ENCODE measurements around the gene ASB8.
A peak's percentile ranks its signal among the peaks of the same experiment; 100 is the strongest.
"Not testable (repeated sequence)": the region's sequence is repeated elsewhere in the genome, so short reads cannot be mapped to it uniquely, and the experiment has no call there.

Gene ASB8

DNA sequence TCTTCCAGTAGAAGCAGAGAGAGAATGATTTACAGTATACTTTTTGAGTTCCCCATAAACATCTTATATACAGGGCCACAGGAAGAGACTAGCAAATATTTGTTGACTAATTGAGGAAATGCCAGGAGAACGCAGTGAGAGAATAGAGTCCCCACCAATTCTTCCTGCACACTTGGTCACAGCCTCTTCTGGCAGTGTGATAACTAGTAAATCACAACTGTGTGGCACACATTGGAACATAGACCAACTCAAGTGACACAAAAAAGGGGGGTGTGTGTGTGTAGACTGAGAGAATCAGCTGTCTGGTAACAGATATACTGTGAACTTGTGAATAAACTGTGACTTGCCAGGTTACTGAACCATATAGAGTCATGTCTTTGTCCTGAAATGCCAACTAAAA is 27.9 kb downstream of the ASB8 start:
- Histone ChIP-seq H3K9ac (ENCODE audit: low read length) (no peak overlapping the region), H3K36me3 (ENCODE audit: insufficient read depth, low read length) (peaks cover 65% of the 10 kb centered on the region), H3K27me3 (ENCODE audit: control insufficient read depth in 1 of 2, insufficient read depth in 2 of 2, low read length in 2 of 2) (no peaks in the 10 kb centered on the region), H3K4me1 (ENCODE audit: insufficient read depth, low read length) (no peaks in the 10 kb centered on the region), H3K27ac (ENCODE audit: low read depth, low read length) (no peak overlapping the region), H3K9me3 (ENCODE audit: low read length) (no peaks in the 10 kb centered on the region), H3K4me3 (ENCODE audit: low read depth in 1 of 2, low read length in 2 of 2) (no peak overlapping the region)

- no peak overlapping the region for H3K4me3 ChIP-seq (ENCODE audit: low read depth in 1 of 2, low read length in 2 of 2)
- peaks cover 63% of the 10 kb centered on the region for H3K36me3 ChIP-seq (ENCODE audit: insufficient read depth, low read length)
- H3K27ac ChIP-seq (ENCODE audit: low read depth, low read length): no peak overlapping the region
- H3K9ac ChIP-seq (ENCODE audit: low read length): no peak overlapping the region
- no peaks in the 10 kb centered on the region for H3K4me1 ChIP-seq (ENCODE audit: insufficient read depth, low read length)
- H3K27me3 ChIP-seq (ENCODE audit: control insufficient read depth in 1 of 2, insufficient read depth in 2 of 2, low read length in 2 of 2): no peaks in the 10 kb centered on the region
- no peaks in the 10 kb centered on the region for H3K9me3 ChIP-seq (ENCODE audit: low read length)
Observed at GRCh38 chr12:48128800-48129199, 28.5 kb downstream of the ASB8 start.

GRCh38 chr12:48126953-48127630 is 30.2 kb downstream of the ASB8 start:
- H3K27ac ChIP-seq (ENCODE audit: low read depth, low read length): no peak overlapping the region
- no peaks in the 10 kb centered on the region for H3K9me3 ChIP-seq (ENCODE audit: low read length)

GRCh38 chr12:48125985-48126384 is 31.3 kb downstream of the ASB8 start:
- H3K36me3 ChIP-seq (ENCODE audit: insufficient read depth, low read length): peaks cover 48% of the 10 kb centered on the region
- no peaks in the 10 kb centered on the region for H3K27me3 ChIP-seq (ENCODE audit: control insufficient read depth in 1 of 2, insufficient read depth in 2 of 2, low read length in 2 of 2)
- H3K27ac ChIP-seq (ENCODE audit: low read depth, low read length): no peak overlapping the region
- H3K4me1 ChIP-seq (ENCODE audit: insufficient read depth, low read length): no peaks in the 10 kb centered on the region
- no peaks in the 10 kb centered on the region for H3K9me3 ChIP-seq (ENCODE audit: low read length)
- H3K9ac ChIP-seq (ENCODE audit: low read length): no peak overlapping the region
- no peak overlapping the region for H3K4me3 ChIP-seq (ENCODE audit: low read depth in 1 of 2, low read length in 2 of 2)

More at GRCh38 chr12:48126953-48127630, 30.2 kb downstream of the ASB8 start:
- H3K4me3 ChIP-seq (ENCODE audit: low read depth in 1 of 2, low read length in 2 of 2): no peak overlapping the region
- no peaks in the 10 kb centered on the region for H3K4me1 ChIP-seq (ENCODE audit: insufficient read depth, low read length)
- peaks cover 59% of the 10 kb centered on the region for H3K36me3 ChIP-seq (ENCODE audit: insufficient read depth, low read length)
- no peak overlapping the region for H3K9ac ChIP-seq (ENCODE audit: low read length)
- H3K27me3 ChIP-seq (ENCODE audit: control insufficient read depth in 1 of 2, insufficient read depth in 2 of 2, low read length in 2 of 2): no peaks in the 10 kb centered on the region

DNA sequence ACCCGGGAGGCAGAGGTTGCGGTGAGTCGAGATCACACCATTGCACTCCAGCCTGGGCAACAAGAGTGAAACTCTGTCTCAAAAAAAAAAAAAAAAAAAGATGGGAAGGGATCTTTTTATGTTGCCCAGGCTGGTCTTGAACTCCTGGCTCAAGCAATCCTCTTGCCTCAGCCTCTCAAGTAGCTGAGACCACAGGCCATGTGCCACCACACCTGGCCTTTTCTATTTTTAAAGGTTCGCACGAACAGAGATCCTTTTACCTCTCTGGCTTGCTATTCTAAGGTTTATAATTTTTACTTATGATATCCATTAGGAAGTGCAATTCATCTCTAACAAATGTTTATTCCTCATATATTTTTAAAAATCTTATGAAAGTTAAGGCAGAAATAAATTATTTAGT is 31.8 kb downstream of the ASB8 start:
- not testable (repeated sequence) for H3K4me3 ChIP-seq (ENCODE audit: low read depth in 1 of 2, low read length in 2 of 2); H3K4me1 ChIP-seq (ENCODE audit: insufficient read depth, low read length); H3K9ac ChIP-seq (ENCODE audit: low read length); H3K9me3 ChIP-seq (ENCODE audit: low read length); H3K27me3 ChIP-seq (ENCODE audit: control insufficient read depth in 1 of 2, insufficient read depth in 2 of 2, low read length in 2 of 2); H3K27ac ChIP-seq (ENCODE audit: low read depth, low read length)
- H3K36me3 ChIP-seq (ENCODE audit: insufficient read depth, low read length): peaks cover 44% of the 10 kb centered on the region

GRCh38 chr12:48123169-48123568 is 34.1 kb downstream of the ASB8 start:
- no peak overlapping the region for H3K4me3 ChIP-seq (ENCODE audit: low read depth in 1 of 2, low read length in 2 of 2)
- H3K36me3 ChIP-seq (ENCODE audit: insufficient read depth, low read length): peaks cover 35% of the 10 kb centered on the region
- no peak overlapping the region for H3K9ac ChIP-seq (ENCODE audit: low read length)
- H3K27me3 ChIP-seq (ENCODE audit: control insufficient read depth in 1 of 2, insufficient read depth in 2 of 2, low read length in 2 of 2): no peaks in the 10 kb centered on the region
- peaks cover 13% of the 10 kb centered on the region for H3K4me1 ChIP-seq (ENCODE audit: insufficient read depth, low read length)
- H3K27ac ChIP-seq (ENCODE audit: low read depth, low read length): no peak overlapping the region
- H3K9me3 ChIP-seq (ENCODE audit: low read length): no peaks in the 10 kb centered on the region

GRCh38 chr12:48122065-48122834 is 35.1 kb downstream of the ASB8 start:
- Histone ChIP-seq H3K27me3 (ENCODE audit: control insufficient read depth in 1 of 2, insufficient read depth in 2 of 2, low read length in 2 of 2) (no peaks in the 10 kb centered on the region), H3K27ac (ENCODE audit: low read depth, low read length) (no peak overlapping the region), H3K4me3 (ENCODE audit: low read depth in 1 of 2, low read length in 2 of 2) (no peak overlapping the region)

GRCh38 chr12:48121522-48121921 is 35.8 kb downstream of the ASB8 start:
- Histone ChIP-seq H3K4me1 (ENCODE audit: insufficient read depth, low read length) (peaks cover 13% of the 10 kb centered on the region), H3K4me3 (ENCODE audit: low read depth in 1 of 2, low read length in 2 of 2) (no peak overlapping the region), H3K9me3 (ENCODE audit: low read length) (no peaks in the 10 kb centered on the region), H3K9ac (ENCODE audit: low read length) (no peak overlapping the region), H3K27ac (ENCODE audit: low read depth, low read length) (no peak overlapping the region), H3K36me3 (ENCODE audit: insufficient read depth, low read length) (peaks cover 24% of the 10 kb centered on the region), H3K27me3 (ENCODE audit: control insufficient read depth in 1 of 2, insufficient read depth in 2 of 2, low read length in 2 of 2) (no peaks in the 10 kb centered on the region)

More at GRCh38 chr12:48122065-48122834, 35.1 kb downstream of the ASB8 start:
- Histone ChIP-seq H3K9me3 (ENCODE audit: low read length) (no peaks in the 10 kb centered on the region), H3K9ac (ENCODE audit: low read length) (no peak overlapping the region), H3K4me1 (ENCODE audit: insufficient read depth, low read length) (peaks cover 13% of the 10 kb centered on the region), H3K36me3 (ENCODE audit: insufficient read depth, low read length) (peaks cover 30% of the 10 kb centered on the region)

DNA sequence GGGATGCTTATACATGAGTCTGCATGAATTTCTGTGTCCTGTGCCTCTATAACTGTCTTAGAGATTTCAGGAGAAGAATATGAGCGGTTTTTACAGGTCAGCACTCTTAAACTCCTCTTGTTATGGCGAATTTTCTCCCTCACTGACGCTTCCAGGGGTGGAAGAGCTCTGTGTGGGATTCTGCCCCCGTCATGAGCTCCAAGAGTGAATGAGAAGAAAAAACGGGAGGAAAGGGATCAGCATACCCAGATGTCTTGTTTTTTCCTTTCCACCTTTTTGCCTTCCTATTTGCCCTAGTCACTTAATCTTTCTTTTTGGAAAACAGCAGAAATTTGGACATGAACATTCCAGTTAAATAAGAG is 37.5 kb downstream of the ASB8 start:
- peak overlapping the region; percentile 77 to 90 for H3K4me3 ChIP-seq (ENCODE audit: low read depth in 1 of 2, low read length in 2 of 2)
- peaks cover 21% of the 10 kb centered on the region for H3K36me3 ChIP-seq (ENCODE audit: insufficient read depth, low read length)
- no peak overlapping the region for H3K27ac ChIP-seq (ENCODE audit: low read depth, low read length)
- peak overlapping the region; percentile 53 for H3K9ac ChIP-seq (ENCODE audit: low read length)
- H3K27me3 ChIP-seq (ENCODE audit: control insufficient read depth in 1 of 2, insufficient read depth in 2 of 2, low read length in 2 of 2): no peaks in the 10 kb centered on the region
- no peaks in the 10 kb centered on the region for H3K9me3 ChIP-seq (ENCODE audit: low read length)
- H3K4me1 ChIP-seq (ENCODE audit: insufficient read depth, low read length): peaks cover 13% of the 10 kb centered on the region

GRCh38 chr12:48119078-48119833 is 38.1 kb downstream of the ASB8 start, which contains the start of gene PFKM:
PFKM (plus strand) TSS chr12:48119364; CDS start chr12:48122775, 3,411 bp downstream.
- Histone ChIP-seq H3K27ac (ENCODE audit: low read depth, low read length) (peak within 1 kb of the TSS; percentile 69), H3K36me3 (ENCODE audit: insufficient read depth, low read length) (peaks cover 16% of the 10 kb centered on the region), H3K4me1 (ENCODE audit: insufficient read depth, low read length) (peaks cover 13% of the 10 kb centered on the region), H3K9me3 (ENCODE audit: low read length) (no peaks in the 10 kb centered on the region), H3K27me3 (ENCODE audit: control insufficient read depth in 1 of 2, insufficient read depth in 2 of 2, low read length in 2 of 2) (no peaks in the 10 kb centered on the region), H3K9ac (ENCODE audit: low read length) (peak within 1 kb of the TSS; percentile 53), H3K4me3 (ENCODE audit: low read depth in 1 of 2, low read length in 2 of 2) (peak within 1 kb of the TSS; percentile 77 to 90)

GRCh38 chr12:48118284-48118871 is 38.9 kb downstream of the ASB8 start:
- H3K4me3 ChIP-seq (ENCODE audit: low read depth in 1 of 2, low read length in 2 of 2): peak overlapping the region; percentile 36 to 90

More at GRCh38 chr12:48118284-48118871, 38.9 kb downstream of the ASB8 start:
- Histone ChIP-seq H3K4me1 (ENCODE audit: insufficient read depth, low read length) (peaks cover 13% of the 10 kb centered on the region), H3K27me3 (ENCODE audit: control insufficient read depth in 1 of 2, insufficient read depth in 2 of 2, low read length in 2 of 2) (no peaks in the 10 kb centered on the region), H3K36me3 (ENCODE audit: insufficient read depth, low read length) (peaks cover 9% of the 10 kb centered on the region), H3K9ac (ENCODE audit: low read length) (peak overlapping the region; percentile 45), H3K27ac (ENCODE audit: low read depth, low read length) (peak overlapping the region; percentile 66), H3K9me3 (ENCODE audit: low read length) (no peaks in the 10 kb centered on the region)

Measured in muscle layer of colon (tissue), 2 donors.